Measurements from ENCODE around the gene RGS19.
"Not testable (repeated sequence)": the region's sequence is repeated elsewhere in the genome, so short reads cannot be mapped to it uniquely, and the experiment has no call there.

The RGS19 gene

GRCh38 chr20:64092258-64093012 is 13.1 kb upstream of the RGS19 start:
- DNase-seq = no peak

GRCh38 chr20:64091770-64092169 is 12.5 kb upstream of the RGS19 start:
- DNase-seq = no peak

GRCh38 chr20:64091340-64091739 is 12.0 kb upstream of the RGS19 start:
- no peak for DNase-seq

GRCh38 chr20:64090165-64090564 is 10.8 kb upstream of the RGS19 start:
- no peak for DNase-seq

GRCh38 chr20:64088586-64088985 is 9.3 kb upstream of the RGS19 start:
- not testable (repeated sequence) for DNase-seq

- DNase-seq = not testable (repeated sequence)
Measured at GRCh38 chr20:64087226-64087825, 8.0 kb upstream of the RGS19 start.

- DNase-seq = no peak
Measured at GRCh38 chr20:64086801-64087200, 7.5 kb upstream of the RGS19 start.

- DNase-seq = no peak
Measured at GRCh38 chr20:64084685-64085152, 5.4 kb upstream of the RGS19 start.

GRCh38 chr20:64083804-64084684 is 4.7 kb upstream of the RGS19 start, which contains the start of gene LKAAEAR1:
Gene LKAAEAR1 (minus strand): TSS chr20:64084398. CDS start chr20:64084219, 179 bp downstream.
- no peak for DNase-seq

- peak; percentile 85 for DNase-seq
Measured at GRCh38 chr20:64083378-64083803, 4.1 kb upstream of the RGS19 start.

- no peak for DNase-seq
Measured at GRCh38 chr20:64082820-64083377, 3.6 kb upstream of the RGS19 start.

- no peak for DNase-seq
Measured at GRCh38 chr20:64082126-64082731, 2.9 kb upstream of the RGS19 start.

GRCh38 chr20:64081624-64081964 is 2.3 kb upstream of the RGS19 start:
- DNase-seq = no peak

- DNase-seq = no peak
Measured at GRCh38 chr20:64080813-64081623, 1.7 kb upstream of the RGS19 start.

GRCh38 chr20:64080013-64080812 is 895 bp upstream of the RGS19 start, which contains the start of gene OPRL1:
Gene OPRL1 (plus strand): TSS chr20:64080082. CDS start chr20:64092721, 12,639 bp downstream.
- DNase-seq = no peak

GRCh38 chr20:64078934-64079272 is 415 bp downstream of the RGS19 start:
- DNase-seq = no peak

GRCh38 chr20:64077876-64078551 is 1.3 kb downstream of the RGS19 start:
- DNase-seq = no peak

- no peak for DNase-seq
Measured at GRCh38 chr20:64077541-64077875, 1.8 kb downstream of the RGS19 start.

GRCh38 chr20:64077094-64077493 is 2.2 kb downstream of the RGS19 start:
- no peak for DNase-seq
